Endothelial cell (in vitro differentiated cells): ENCODE data around the gene LAMA2. TPM values are rescaled to one million over a fixed set of nuclear protein-coding genes. Genes with fewer than 3 reads are reported as not detected.

Experiments used
- DNase-seq: peaks from one replicate; pipeline ENCODE4 v3.0.0; 2021; ENCODE audit warnings: low spot score
- H3K27ac Mint-ChIP-seq: one replicate; pipeline ENCODE4 v1.8.0; 2021; ENCODE audit warnings: mixed read lengths, inconsistent platforms; ENCODE audit not compliant: unreplicated experiment
- H3K27me3 Mint-ChIP-seq: one replicate; pipeline ENCODE4 v1.8.0; 2021; ENCODE audit warnings: mild to moderate bottlenecking, moderate library complexity, mixed read lengths, inconsistent platforms; ENCODE audit not compliant: unreplicated experiment
- H3K36me3 Mint-ChIP-seq: one replicate; pipeline ENCODE4 v1.8.0; 2021; ENCODE audit warnings: mild to moderate bottlenecking, low read depth, mixed read lengths, inconsistent platforms; ENCODE audit not compliant: unreplicated experiment
- H3K4me1 Mint-ChIP-seq: one replicate; pipeline ENCODE4 v1.8.0; 2021; ENCODE audit warnings: mild to moderate bottlenecking, mixed read lengths, inconsistent platforms; ENCODE audit not compliant: unreplicated experiment
- H3K4me3 Mint-ChIP-seq: one replicate; pipeline ENCODE4 v1.8.0; 2021; ENCODE audit warnings: mild to moderate bottlenecking, mixed read lengths, inconsistent platforms; ENCODE audit not compliant: unreplicated experiment
- H3K9me3 Mint-ChIP-seq: one replicate; pipeline ENCODE4 v1.8.0; 2021; ENCODE audit warnings: mixed read lengths, inconsistent platforms; ENCODE audit not compliant: unreplicated experiment
- CTCF ChIP-seq: fragments of 200-600 bp; sonication (generic); IDR thresholded peaks from one replicate; pipeline ENCODE4 v1.5.0; 2021; ENCODE audit warnings: antibody characterized with exemption; ENCODE audit not compliant: unreplicated experiment
- total RNA-seq: library from RNA; stranded (reverse); fragmentation: NEBNext Ultra II Directional; extraction: Animal tissue kit (Norgen Biotek cat#: 25700); gene quantifications from one replicate; pipeline ENCODE4 v1.2.1, GENCODE V29; 2021; ENCODE audit not compliant: unreplicated experiment

Gene LAMA2
- total RNA-seq, 1 donor from 2014 or later: 2.0 TPM

GRCh38 chr6:129251669-129252376 is 368.9 kb downstream of the LAMA2 start:
- DNase-seq: peak; percentile 69
- TF ChIP-seq CTCF: peak; percentile 91
- H3K4me3 Mint-ChIP-seq: no peak overlapping the region
- H3K36me3 Mint-ChIP-seq: no peaks in the 10 kb centered on the region
- H3K27me3 Mint-ChIP-seq: no peaks in the 10 kb centered on the region
- H3K9me3 Mint-ChIP-seq: no peaks in the 10 kb centered on the region
- no peak overlapping the region for H3K27ac Mint-ChIP-seq
- no peaks in the 10 kb centered on the region for H3K4me1 Mint-ChIP-seq

- no peak overlapping the region for H3K27ac Mint-ChIP-seq
- no peaks in the 10 kb centered on the region for H3K4me1 Mint-ChIP-seq
- no peak overlapping the region for H3K4me3 Mint-ChIP-seq
- H3K27me3 Mint-ChIP-seq: no peaks in the 10 kb centered on the region
- no peaks in the 10 kb centered on the region for H3K9me3 Mint-ChIP-seq
- no peak for DNase-seq
- H3K36me3 Mint-ChIP-seq: no peaks in the 10 kb centered on the region
- TF ChIP-seq CTCF: no peak
These were observed 369.6 kb downstream of the LAMA2 start for GRCh38 chr6:129252377-129253071.

GRCh38 chr6:129253242-129253641 is 370.3 kb downstream of the LAMA2 start:
- Mint-ChIP-seq H3K9me3 (no peaks in the 10 kb centered on the region), H3K36me3 (no peaks in the 10 kb centered on the region), H3K4me1 (no peaks in the 10 kb centered on the region), H3K27ac (no peak overlapping the region), H3K27me3 (no peaks in the 10 kb centered on the region), H3K4me3 (no peak overlapping the region)
- no peak for TF ChIP-seq CTCF
- no peak for DNase-seq

GRCh38 chr6:129253727-129254126 is 370.8 kb downstream of the LAMA2 start:
- no peaks in the 10 kb centered on the region for H3K9me3 Mint-ChIP-seq
- H3K4me3 Mint-ChIP-seq: no peak overlapping the region
- H3K36me3 Mint-ChIP-seq: no peaks in the 10 kb centered on the region
- no peaks in the 10 kb centered on the region for H3K27me3 Mint-ChIP-seq
- DNase-seq: no peak
- TF ChIP-seq CTCF: no peak
- no peak overlapping the region for H3K27ac Mint-ChIP-seq
- no peaks in the 10 kb centered on the region for H3K4me1 Mint-ChIP-seq

GRCh38 chr6:129257196-129257595 is 374.3 kb downstream of the LAMA2 start:
- no peak for DNase-seq
- TF ChIP-seq CTCF: no peak
- H3K9me3 Mint-ChIP-seq: no peaks in the 10 kb centered on the region
- H3K27me3 Mint-ChIP-seq: no peaks in the 10 kb centered on the region
- H3K4me3 Mint-ChIP-seq: no peak overlapping the region
- no peaks in the 10 kb centered on the region for H3K36me3 Mint-ChIP-seq
- no peak overlapping the region for H3K27ac Mint-ChIP-seq
- H3K4me1 Mint-ChIP-seq: no peaks in the 10 kb centered on the region
